ENCODE data around the gene BET1L.
"Not testable (repeated sequence)": the region's sequence is repeated elsewhere in the genome, so short reads cannot be mapped to it uniquely, and the experiment has no call there.

The BET1L gene

DNA sequence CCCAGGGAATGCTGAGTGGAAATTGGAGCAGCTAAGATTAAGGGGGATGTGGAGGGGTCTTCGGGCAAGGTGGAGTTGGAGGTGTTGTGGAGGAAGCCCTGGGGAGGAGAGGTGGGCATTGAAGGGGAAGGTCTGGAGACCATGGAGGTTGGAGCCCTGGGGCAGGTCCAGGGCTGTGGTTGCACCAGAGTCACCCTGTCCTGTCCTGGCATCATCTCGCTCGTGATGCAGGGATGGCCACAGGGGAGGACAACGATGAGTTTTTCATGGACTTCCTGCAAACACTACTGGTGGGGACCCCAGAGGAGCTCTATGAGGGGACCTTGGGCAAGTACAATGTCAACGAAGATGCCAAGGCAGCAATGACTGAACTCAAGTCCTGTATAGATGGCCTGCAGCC is 13.7 kb downstream of the BET1L start:
- DNase-seq (ENCODE audit: low spot score) = not testable (repeated sequence)

DNA sequence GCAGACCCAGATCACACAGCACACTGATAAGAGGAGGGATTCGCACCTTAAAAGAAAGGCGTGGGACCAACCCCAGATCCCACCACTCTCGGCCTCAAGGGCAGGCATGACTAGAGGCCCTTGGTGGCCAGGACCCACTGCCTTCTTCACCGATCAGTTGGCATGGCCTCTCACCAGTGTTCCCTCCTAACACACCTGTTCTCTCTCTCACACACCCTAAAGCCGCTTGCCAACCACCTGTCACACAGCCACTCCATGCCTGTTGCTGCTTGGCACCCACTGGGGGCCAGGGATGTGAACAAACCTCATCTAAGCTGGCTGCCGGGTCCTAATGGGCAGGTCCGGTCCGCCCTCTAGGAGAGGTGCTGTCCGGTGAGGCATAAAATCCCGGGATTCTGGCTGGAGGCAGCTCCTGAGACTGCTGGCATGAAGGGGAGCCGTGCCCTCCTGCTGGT is 14.5 kb downstream of the BET1L start, which contains the start of gene SCGB1C1:
Gene SCGB1C1 (plus strand): TSS at position 405 of the 455 bp plus-strand sequence. CDS start 22 bp downstream, at position 427.
- DNase-seq (ENCODE audit: low spot score) = not testable (repeated sequence)

DNA sequence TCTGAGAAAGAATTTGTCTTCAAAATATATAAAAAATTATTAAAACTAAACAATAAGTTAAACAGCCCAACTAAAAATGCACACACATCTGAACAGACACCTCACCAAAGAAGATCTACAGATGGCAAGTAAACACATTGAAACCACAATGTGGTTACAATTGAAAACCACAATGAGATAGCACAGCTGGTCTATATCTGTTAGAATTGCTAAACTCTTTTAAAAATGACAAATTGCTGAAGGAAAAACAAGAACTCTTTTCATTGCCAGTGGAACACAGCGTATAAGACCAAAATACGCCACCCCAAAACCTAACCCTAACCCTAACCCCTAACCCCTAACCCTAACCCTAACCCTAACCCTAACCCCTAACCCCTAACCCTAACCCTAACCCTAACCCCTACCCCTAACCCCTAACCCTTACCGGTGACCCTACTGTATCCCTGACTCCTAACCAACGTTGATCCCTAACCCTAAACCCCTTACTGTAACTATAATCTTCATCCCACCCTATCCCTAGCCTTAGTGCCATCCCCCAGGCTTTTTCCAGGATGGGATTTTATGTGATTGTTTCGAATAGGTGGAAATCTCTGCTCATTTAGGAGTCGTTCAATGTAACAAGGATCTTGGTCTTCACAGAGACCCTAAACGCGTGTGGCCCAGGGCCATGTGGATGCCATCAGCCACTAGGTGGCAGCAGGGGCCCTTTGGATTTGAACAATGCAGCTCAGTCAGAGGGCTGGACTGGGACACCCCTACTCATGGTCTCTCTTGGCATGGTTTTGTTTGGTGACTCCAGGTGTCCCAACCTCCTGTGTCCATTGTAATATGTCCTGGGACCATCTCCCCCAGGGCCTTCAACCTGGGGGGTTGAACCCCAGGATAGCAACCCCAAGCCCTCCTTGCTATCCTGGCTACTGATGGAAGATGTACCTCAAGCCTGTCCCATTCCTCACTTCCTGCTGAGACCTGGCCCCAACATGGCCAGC is 15.4 kb downstream of the BET1L start:
- DNase-seq (ENCODE audit: low spot score) = not testable (repeated sequence)

DNA sequence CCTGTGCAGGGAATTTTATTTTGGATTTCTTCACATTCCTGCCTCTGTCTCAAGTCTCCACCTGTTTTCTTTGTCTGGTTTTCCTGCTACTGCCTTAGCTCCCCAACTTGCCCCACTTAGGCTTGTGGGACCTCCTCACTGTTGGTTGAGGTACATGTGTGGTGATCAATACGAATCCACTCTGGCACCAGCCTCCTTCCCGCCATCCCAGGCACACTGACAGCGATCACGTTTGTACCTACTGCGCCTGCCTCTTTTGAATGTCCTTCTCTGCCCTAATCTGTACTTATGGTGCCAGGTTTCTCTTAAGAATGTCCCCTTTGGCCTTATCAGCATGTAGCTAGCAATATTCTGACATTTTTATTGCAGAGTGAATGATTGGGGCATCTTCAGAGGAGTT is 16.7 kb downstream of the BET1L start:
- not testable (repeated sequence) for DNase-seq (ENCODE audit: low spot score)

DNA sequence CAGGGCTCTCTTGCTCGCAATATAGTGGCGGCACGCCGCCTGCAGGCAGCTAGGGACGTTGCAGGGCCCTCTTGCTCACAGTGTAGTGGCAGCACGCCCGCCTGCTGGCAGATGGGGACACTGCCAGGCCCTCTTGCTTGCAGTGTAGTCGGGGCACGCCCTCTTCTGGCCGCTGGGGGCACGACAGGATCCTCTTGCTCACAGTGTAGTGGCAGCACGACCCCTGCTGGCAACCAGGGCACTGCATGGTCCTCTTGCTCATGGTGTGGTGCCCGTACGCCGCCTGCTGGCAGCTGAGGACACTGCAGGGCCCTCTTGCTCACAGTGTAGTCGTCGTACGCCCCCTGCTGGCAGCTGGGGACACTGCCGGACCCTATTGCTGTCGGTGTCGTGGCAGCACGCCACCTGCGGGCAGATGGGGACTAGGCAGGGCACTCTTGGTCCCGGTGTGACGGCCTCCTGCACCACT is 17.3 kb downstream of the BET1L start:
- not testable (repeated sequence) for DNase-seq (ENCODE audit: low spot score)

DNA sequence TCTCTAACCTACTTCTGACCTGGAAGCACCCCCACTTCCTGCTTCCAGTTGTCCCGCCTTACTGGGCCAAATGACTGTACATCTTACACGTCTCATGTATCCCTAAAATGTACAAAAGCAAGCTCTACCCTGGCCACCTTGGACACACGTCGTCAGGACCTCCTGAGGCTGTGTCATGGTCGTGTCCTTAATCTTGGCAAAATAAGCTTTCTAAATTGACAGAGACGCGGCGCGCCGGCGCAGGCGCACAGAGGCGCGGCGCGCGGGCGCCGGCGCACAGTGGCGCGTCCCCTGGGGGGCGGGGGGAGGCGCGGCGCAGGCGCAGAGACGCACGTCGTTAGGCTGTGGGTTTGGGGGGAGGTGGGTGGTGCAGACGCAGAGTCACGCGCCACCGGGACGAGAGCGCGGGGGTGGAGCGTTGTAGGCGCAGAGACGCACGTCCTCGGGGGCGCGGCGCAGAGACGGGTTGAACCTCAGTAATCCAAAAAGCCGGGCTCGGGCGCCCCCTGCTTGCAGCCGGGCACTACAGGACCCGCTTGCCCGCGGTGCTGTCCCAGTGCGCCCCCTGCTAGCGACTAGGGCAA is 17.9 kb downstream of the BET1L start:
- not testable (repeated sequence) for DNase-seq (ENCODE audit: low spot score)

DNA sequence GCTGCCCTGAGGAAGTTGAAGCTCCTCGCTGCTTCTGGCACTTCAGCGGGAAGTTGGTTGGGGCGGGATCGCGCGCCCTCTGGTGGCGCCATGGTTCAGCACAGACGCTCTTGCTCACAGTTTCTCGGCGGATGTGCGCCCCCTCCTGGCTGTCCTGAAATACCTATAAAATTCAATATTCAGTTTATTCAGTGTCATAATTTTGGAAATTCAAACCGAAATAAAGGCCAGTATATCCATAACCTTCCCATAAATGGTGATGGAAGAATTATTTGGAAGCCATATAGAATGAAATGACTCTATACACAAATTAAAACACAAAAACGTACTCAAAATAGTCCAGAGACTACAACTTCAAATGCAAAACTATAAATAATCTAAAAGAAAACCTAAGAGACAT is 27.0 kb downstream of the BET1L start:
- DNase-seq (ENCODE audit: low spot score) = not testable (repeated sequence)
